Hepatocyte (in vitro differentiated cells): ENCODE measurements around the gene ZSCAN20.

Experiments used
- CTCF ChIP-seq: fragments of 200-600 bp; sonication (generic); IDR thresholded peaks from 2 replicates; pipeline ENCODE4 v1.5.1; 2016; ENCODE audit warnings: antibody characterized with exemption, mild to moderate bottlenecking; ENCODE audit not compliant: poor library complexity
- EZH2 ChIP-seq: fragments of 200-600 bp; sonication (generic); IDR thresholded peaks from 2 replicates; pipeline ENCODE4 v1.6.1; 2016; ENCODE audit warnings: antibody characterized with exemption, mild to moderate bottlenecking, borderline replicate concordance
- EZH2phosphoT487 ChIP-seq: fragments of 200-600 bp; sonication (generic); IDR thresholded peaks from one replicate; pipeline ENCODE4 v1.6.1; 2018; ENCODE audit warnings: antibody characterized with exemption, mild to moderate bottlenecking, low read depth, moderate library complexity; ENCODE audit not compliant: unreplicated experiment, severe bottlenecking

DNA sequence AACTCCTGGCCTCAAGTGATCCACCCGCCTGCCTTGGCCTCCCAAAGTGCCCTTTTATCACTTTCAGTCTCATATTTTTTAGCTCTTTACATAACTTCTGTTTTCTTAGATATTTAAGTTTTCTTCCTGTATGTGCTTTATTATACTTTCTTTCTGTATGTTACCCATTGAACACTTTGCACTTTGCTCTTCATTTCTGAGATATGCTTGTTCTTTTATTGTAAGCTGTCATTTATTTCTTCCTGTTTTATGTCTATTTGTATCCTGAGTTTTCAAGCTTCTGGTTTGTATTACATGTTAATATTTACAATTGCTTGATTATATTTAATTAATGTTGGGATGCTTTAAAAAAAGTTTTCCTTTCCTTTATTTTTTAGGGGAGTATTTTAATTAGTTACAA lies 35.7 kb downstream of the ZSCAN20 start:
- TF ChIP-seq CTCF (no peak), EZH2phosphoT487 (no peak), EZH2 (no peak)
